CD4-positive, alpha-beta T cell treated with Interleukin-10 for 1 hour (primary cell): ENCODE measurements around the gene AASDH.

Experiments used
- DNase-seq: peaks from one replicate; pipeline ENCODE4 v3.0.0-alpha.2; 2020

AASDH gene

DNA sequence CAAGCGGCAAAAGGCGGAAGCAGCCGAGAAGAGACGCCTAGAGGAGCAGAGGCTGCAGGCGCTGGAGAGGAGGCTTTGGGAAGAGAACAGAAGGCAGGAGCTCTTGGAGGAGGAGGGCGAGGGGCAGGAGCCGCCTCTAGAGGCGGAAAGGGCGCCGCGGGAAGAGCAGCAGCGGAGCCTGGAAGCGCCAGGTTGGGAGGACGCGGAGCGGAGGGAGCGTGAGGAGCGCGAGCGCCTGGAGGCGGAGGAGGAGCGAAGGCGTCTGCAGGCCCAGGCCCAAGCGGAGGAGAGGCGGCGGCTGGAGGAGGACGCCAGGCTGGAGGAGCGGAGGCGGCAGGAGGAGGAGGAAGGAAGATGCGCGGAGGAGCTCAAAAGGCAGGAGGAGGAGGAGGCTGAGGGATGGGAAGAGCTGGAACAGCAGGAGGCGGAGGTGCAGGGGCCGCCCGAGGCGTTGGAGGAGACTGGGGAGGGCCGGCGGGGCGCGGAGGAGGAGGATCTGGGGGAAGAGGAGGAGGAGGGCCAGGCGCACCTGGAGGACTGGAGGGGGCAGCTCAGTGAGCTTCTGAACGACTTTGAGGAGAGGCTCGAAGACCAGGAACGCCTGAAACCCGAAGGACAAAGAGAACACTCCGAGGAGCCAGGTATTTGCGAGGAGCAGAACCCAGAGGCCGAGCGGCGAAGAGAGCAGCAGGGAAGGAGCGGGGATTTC is 72.9 kb downstream of the AASDH start:
- no peak for DNase-seq

DNA sequence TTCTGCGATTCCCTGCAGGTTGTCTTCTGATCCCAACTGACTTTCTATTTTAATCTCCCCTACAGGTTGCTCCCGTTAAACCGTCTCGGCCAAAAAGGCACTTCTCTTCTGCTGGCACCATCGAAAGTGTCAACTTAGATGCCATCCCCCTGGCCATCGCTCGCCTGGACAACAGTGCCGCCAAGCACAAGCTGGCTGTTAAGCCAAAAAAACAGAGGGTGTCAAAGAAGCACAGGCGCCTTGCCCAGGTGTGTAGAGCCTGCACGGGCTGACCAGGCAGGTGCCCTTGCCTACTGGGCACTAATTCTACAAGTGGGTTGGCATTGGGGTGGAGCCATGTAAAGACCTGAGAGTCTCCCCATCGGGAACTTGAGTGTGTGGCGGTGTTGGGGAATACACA is 74.2 kb downstream of the AASDH start:
- DNase-seq, result no peak

DNA sequence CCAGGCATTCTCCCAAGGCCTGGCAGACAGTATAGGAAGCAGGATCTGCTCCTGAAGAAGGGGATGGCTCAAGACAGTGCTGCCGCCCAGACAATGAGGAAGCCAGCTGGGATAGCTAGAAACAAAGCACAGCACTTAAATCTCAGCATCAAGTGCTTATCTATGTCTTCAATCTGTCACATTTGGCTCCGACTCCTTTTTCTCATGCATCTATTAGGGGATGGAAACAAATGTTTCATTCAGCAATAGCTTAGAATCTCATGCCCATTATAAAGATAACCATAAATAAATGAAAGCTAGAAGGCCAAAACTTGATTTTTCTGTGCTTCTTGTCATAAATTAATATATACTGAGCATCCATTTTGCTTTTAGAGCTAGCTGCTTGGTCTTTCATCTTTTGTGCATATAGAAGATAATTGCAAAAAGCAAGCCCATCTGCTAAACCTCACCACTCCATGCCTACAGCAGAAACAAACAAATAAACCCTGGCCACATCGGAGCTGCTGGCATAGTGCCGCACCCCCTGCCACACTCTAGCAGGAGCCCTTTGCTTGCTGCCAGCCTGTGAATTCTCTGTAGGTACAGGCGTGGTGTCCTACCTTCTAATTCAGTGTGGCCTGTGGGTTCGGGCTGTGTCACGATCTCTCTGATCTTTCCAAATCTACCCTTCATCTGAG is 75.9 kb downstream of the AASDH start:
- DNase-seq, result no peak

DNA sequence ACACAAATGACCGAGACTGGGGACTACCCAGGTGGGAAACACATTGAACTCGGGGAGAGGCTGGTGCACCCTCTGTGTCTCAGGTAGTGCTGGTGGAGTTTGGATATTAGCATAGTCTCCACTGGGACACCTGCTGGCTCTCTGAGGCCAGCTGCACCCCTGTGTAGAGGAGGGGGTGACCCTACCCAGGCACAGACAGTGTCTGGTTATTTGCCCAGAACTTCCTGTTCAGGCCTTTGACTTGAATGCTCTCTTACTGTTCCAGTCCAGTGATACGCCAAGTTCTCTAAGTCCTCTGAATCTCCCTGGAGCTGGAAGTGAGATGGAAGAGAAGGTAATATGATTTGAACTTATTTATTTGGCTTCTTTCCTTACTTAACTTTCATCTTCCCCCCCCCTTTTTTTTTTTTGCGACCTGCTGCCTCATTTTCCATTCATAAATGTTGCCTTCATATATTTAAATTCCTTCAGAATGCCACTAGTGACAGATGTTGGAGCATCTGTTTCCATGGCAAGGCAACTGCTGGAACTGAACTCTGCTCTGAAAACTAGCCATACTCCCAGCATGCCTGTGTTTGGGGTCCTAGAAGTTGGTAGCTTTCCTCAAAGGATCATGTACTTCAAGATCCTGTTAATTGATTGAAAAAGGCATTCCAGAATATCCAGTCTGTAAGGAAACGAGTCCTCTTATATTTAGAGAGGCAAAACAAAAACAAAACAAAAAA is 76.7 kb downstream of the AASDH start:
- no peak for DNase-seq

DNA sequence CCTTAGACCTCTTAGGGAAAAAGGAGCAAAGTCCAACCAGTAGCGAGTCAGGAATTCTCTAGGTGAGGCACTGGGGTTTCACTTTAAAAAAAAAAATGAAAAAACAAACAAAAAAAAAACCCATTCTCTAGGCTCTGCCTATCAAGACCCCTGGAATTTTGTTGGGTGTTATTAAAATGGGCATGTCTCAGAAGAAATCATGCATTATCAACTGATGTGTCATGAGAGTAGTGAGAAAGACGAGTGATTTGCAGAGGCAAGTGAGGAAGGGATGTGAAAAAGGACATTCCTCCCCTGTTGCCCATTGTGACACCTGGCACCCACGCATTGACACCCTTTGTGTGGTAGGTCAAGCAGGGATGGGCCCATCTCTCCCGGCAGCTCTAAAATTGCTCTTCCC is 78.9 kb downstream of the AASDH start:
- no peak for DNase-seq

DNA sequence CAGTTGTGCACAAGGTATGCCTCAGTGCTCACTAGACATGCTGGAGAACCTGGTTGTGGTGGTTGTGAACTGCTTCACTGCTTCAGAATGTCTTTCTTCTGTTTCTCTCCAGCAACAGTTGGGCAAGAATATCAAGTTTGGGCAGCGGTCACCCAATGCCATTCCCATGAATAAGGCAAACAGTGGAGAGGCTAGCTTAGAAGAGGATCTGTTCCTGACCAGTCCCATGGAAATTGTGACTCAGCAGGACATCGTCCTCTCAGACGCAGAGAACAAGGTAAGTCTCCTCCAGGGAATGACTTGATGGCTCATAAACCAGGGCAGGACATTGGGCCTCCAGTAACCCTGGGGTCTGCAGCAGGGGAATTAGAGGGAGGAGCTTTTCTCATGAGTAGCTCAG is 79.9 kb downstream of the AASDH start:
- no peak for DNase-seq

DNA sequence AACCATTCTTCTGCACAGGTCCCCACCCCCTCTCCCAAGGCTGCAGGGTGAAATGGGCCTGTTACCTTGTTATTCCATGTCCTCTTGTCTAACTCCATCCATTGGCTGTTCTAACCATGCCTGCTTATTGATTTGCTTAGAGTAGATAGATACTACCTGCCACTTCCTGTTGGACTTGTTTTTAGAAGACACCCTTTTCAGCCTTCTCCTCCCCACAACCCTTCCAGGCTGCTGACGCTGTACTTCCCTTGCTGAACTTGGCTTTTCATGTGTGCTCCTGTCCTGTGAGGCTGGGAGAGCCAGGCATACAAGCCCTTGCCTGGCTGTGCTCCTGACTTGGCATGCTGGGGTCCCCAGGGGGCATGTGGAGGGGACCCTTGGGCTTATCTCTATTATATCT is 81.9 kb downstream of the AASDH start:
- DNase-seq, result no peak

DNA sequence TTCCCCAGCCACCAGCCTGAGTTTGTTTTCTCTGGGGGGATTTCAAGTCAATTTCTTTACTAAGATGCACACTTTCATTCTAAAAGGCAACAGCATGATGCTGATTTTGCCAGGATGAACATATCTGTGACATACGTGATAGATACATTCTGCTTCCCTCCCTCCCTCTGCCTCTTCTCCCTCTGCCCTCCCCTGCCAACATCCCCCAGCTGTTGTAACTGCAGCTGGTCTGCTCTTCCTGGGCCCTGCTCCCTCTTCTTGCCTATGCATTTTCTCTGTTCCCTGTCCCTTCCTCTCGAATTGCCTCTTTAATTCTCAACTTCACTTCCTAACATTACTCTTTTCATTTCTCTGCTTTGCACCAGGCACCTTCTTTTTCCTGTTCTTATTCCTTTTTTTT is 83.4 kb downstream of the AASDH start:
- no peak for DNase-seq

DNA sequence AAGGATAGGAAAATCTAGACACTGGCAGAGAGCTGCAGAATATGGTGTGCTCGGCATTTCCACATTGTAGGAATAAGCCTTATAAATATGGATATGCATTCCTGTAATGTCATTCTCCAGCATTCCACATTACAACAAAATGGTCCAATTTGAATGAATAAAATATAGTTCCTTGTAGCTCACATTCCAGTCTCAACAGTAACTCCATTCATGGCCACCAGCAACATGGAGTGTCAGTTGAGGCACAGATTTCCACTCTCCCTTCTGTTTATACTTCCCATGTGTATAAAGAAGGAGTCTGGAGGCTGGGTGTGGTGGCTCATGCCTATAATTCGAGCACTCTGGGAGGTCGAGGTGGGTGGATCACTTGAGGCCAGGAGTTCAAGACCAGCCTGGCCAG is 84.5 kb downstream of the AASDH start:
- no peak for DNase-seq

DNA sequence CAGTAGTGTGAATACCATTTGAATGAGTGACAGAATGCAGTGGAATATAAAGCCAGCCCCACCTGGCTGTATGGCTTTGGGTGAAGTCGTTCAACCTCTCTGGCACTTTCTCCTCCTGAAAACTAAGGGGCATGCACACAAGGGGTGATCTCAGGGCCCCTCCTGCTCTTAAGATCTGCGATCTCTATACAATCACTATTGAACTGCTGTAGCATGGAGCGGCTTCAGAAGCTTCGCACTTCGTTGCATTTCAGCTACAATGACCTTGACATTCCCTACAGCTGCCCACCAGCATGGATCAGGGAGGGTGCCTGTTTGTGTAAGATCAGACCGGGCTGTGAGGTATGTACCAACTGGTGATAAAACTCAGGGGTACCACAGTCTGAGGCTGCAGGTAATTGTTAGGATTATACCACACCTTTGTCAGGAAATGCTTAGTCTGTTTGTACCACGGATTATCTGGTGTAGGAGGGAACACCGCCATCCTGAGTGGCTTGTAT is 85.2 kb downstream of the AASDH start:
- DNase-seq, result no peak

DNA sequence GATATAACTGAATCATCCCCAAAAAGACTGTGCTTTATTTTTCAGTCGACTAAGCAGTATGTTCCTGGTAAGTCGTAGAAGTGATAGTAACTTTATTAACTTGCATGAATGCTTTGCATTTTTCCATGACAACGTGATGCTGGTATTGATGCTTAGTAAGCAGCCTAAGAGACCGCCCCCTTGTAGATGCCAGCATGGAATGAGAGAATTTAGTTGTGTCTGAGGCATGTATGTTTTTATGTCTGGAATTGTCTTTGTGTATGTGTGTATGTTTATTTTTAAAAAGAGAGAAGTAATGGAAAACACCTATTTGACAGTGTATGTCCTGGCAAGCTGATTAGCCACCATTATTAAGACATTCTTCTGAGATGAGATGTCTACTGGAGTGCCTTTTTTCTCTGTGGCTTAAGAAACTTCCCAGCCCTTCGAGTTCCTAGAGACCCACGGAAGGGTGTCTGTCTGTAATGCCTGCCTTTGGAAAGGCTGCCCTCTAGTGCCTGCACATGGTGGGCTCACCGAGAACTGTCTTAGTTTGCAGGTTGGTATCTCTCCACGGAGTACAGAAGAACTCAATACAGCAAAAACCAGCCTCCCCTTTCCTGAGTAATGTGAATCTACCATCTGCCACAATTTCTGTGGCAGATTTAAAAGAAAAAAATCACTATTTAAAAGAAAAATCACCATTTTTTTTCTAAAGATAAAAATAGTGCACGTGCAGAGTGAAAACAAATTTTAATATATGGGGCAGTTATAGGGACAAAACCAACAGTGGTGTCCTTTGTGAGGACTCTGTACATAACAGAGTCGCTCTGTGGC is 85.9 kb downstream of the AASDH start:
- DNase-seq, result peak; percentile 62

DNA sequence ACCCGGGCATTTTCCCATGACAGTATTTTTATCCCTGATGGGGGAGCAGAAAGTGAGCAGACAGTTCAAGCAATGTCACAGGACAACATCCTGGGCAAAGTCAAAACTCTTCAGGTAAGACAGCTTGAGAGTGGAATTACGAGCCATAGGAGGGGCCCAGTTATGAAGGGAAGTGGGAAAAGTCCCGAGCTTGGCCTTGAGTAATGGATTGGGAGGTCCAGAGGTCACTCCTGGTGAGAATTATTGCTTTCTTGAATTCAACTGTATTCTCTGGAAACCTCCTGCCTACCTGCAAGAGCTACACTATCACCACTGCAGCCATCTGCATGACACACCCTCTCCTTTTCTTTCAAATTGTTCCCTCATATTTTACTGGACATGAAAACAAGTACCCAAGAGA is 89.1 kb downstream of the AASDH start:
- no peak for DNase-seq

DNA sequence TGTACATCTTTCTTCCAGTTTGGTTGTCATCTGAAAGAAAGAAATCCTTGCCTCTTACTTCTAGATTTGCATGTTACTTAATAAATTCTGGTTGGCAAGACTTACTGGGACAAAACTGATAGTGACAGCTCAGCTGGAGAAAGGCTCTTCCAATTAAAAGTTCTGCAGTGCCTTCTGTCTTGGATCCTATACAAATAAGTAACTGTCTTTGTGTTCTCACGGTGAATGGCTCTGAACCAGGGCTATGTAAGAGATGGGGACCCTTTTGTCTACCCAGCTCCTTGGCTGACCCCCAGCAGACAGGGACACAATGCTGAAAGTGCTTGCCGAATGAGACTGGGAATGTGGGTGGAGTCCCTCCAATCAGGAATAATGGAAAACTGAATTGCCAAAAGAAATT is 89.5 kb downstream of the AASDH start:
- no peak for DNase-seq

DNA sequence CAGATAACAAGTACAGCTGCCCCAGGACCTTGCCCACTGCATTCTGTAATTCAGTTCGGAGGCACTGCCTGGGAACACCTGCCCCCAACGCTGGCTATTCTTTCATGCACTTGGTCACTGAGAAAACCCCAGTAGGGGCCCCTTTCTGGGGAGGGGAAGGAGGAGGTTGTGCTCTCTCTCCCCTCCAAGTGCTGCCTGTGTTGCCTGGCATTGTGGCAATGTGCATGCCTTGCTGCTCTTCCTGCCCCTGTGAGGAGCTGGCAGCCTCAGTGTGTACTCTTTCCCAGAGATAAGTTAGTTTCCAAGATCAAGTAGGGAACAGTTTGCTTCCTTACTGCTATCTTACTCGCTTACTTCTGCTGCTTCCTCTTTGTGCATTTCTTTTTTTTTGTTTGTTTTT is 90.8 kb downstream of the AASDH start:
- no peak for DNase-seq

DNA sequence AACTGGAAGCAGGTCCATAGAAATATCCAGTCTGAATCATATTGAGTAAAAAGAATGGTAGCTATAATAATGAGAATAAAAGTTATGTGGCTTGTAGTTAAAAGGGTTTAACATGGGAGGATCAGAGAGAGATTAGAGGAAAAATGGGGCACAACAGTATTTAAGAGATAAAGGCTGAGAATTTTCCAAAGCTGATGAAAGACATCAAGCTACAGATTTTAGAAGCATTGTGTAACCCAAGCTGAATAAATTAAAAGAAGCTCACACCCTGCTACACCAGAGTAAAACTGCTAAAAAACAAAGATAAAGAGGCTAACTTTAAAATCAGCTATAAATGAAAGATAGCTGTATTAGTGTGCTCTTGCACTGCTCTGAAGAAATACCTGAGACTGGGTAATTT is 94.2 kb downstream of the AASDH start:
- no peak for DNase-seq

DNA sequence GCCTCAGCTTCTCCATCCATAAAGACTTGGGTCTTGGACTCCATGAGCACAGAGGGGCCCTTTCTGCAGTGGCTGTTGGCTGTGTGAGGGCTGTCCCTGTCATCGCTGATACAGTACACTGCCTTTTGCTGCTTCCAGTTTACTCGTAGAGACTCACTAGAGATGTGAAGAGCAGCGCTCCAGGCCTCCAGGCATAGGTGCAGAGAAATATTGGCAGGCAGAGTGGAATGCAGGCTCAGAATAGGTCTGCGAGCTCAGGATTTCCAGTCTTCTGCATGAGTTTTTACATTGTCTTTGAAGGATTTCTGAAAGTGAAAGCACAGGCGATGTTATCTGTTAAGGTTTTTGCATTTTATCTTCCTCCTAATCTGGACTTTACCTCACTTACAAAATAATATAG is 97.4 kb downstream of the AASDH start:
- no peak for DNase-seq

DNA sequence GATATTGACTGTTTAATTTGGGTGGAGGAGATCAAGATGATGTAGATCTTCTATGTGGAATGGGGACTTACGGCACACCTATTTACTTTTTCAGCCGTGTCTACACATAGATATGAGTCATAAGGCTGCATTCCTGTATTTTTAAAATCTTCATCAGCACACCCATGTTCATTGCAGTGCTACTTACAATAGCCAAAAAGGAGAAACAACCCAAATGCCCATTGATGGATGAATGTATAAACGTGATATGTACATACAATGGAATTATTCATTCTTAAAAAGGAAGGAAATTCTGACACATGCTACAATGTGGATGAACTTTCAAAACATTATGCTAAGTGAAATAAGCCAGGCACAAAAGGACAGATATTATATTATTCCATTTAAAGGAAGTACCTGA is 98.6 kb downstream of the AASDH start:
- DNase-seq, result no peak
